ENCODE measurements around the gene MREG. TPM values are rescaled to one million over a fixed set of nuclear protein-coding genes. Genes with fewer than 3 reads are reported as not detected.
A peak's percentile ranks its signal among the peaks of the same experiment; 100 is the strongest.

The MREG gene
- total RNA-seq, 1 donor from 2014 or later: 19.1 TPM

GRCh38 chr2:216023055-216023648 is 9.8 kb upstream of the MREG start:
- Mint-ChIP-seq H3K4me1 (no peaks in the 10 kb centered on the region), H3K9me3 (no peaks in the 10 kb centered on the region), H3K36me3 (no peaks in the 10 kb centered on the region), H3K27ac (no peak overlapping the region), H3K27me3 (ENCODE audit: insufficient read depth, low read depth) (no peaks in the 10 kb centered on the region), H3K4me3 (no peak overlapping the region)
- Histone ChIP-seq H3K36me3 (no peaks in the 10 kb centered on the region), H3K79me2 (ENCODE audit: low read depth) (no peaks in the 10 kb centered on the region), H4K20me1 (ENCODE audit: low read depth) (no peaks in the 10 kb centered on the region), H3K4me3 (no peak overlapping the region), H3F3A (ENCODE audit: low read depth) (no peaks in the 10 kb centered on the region), H3K27ac (no peak overlapping the region), H3K4me1 (no peaks in the 10 kb centered on the region), H3K27me3 (no peaks in the 10 kb centered on the region), H3K9ac (no peak overlapping the region), H3K9me3 (ENCODE audit: low read depth) (no peaks in the 10 kb centered on the region), H2AFZ (replicated peaks) (no peak overlapping the region), H3K4me2 (no peak overlapping the region)
- TF ChIP-seq EZH2phosphoT487 (IDR thresholded peaks at IDR 0.05) (no peak), CTCF (IDR thresholded peaks at IDR 0.05) (peak; percentile 78), EZH2 (IDR thresholded peaks at IDR 0.05) (no peak)
- DNase-seq (ENCODE audit: low spot score): peak; percentile 55

GRCh38 chr2:216021768-216022565 is 8.6 kb upstream of the MREG start:
- no peaks in the 10 kb centered on the region for H3K27me3 Mint-ChIP-seq (ENCODE audit: insufficient read depth, low read depth)

GRCh38 chr2:216018709-216019108 is 5.4 kb upstream of the MREG start:
- Mint-ChIP-seq H3K27ac (no peak overlapping the region), H3K4me3 (no peak overlapping the region), H3K27me3 (ENCODE audit: insufficient read depth, low read depth) (no peaks in the 10 kb centered on the region), H3K9me3 (no peaks in the 10 kb centered on the region), H3K36me3 (no peaks in the 10 kb centered on the region), H3K4me1 (peaks cover 4% of the 10 kb centered on the region)
- no peaks in the 10 kb centered on the region for H4K20me1 ChIP-seq (ENCODE audit: low read depth)
- no peaks in the 10 kb centered on the region for H3F3A ChIP-seq (ENCODE audit: low read depth)
- TF ChIP-seq EZH2 (IDR thresholded peaks at IDR 0.05): no peak
- no peak for TF ChIP-seq CTCF (IDR thresholded peaks at IDR 0.05)
- TF ChIP-seq EZH2phosphoT487 (IDR thresholded peaks at IDR 0.05): no peak
- H3K4me2 ChIP-seq: no peak overlapping the region
- no peak overlapping the region for H3K27ac ChIP-seq
- H3K79me2 ChIP-seq (ENCODE audit: low read depth): no peaks in the 10 kb centered on the region
- no peak overlapping the region for H3K4me3 ChIP-seq
- H2AFZ ChIP-seq (replicated peaks): no peak overlapping the region
- no peaks in the 10 kb centered on the region for H3K27me3 ChIP-seq
- peaks cover 4% of the 10 kb centered on the region for H3K4me1 ChIP-seq
- H3K36me3 ChIP-seq: no peaks in the 10 kb centered on the region
- no peak for DNase-seq (ENCODE audit: low spot score)
- no peaks in the 10 kb centered on the region for H3K9me3 ChIP-seq (ENCODE audit: low read depth)
- no peak overlapping the region for H3K9ac ChIP-seq

More at GRCh38 chr2:216021768-216022565, 8.6 kb upstream of the MREG start:
- Histone ChIP-seq H3K4me1 (no peaks in the 10 kb centered on the region), H3K9me3 (ENCODE audit: low read depth) (no peaks in the 10 kb centered on the region), H2AFZ (replicated peaks) (no peak overlapping the region), H3K9ac (no peak overlapping the region), H3K36me3 (no peaks in the 10 kb centered on the region), H3F3A (ENCODE audit: low read depth) (no peaks in the 10 kb centered on the region), H3K27me3 (no peaks in the 10 kb centered on the region), H3K4me3 (no peak overlapping the region), H3K27ac (no peak overlapping the region), H4K20me1 (ENCODE audit: low read depth) (no peaks in the 10 kb centered on the region), H3K4me2 (no peak overlapping the region), H3K79me2 (ENCODE audit: low read depth) (no peaks in the 10 kb centered on the region)
- H3K9me3 Mint-ChIP-seq: no peaks in the 10 kb centered on the region
- DNase-seq (ENCODE audit: low spot score): no peak
- no peak overlapping the region for H3K4me3 Mint-ChIP-seq
- H3K4me1 Mint-ChIP-seq: no peaks in the 10 kb centered on the region
- H3K36me3 Mint-ChIP-seq: no peaks in the 10 kb centered on the region
- TF ChIP-seq CTCF (IDR thresholded peaks at IDR 0.05) (no peak), EZH2 (IDR thresholded peaks at IDR 0.05) (no peak), EZH2phosphoT487 (IDR thresholded peaks at IDR 0.05) (no peak)
- H3K27ac Mint-ChIP-seq: no peak overlapping the region

Measured in neural progenitor cell (in vitro differentiated cells).